HG02759 (cell line): Measurements from ENCODE around the gene NXNL1.
A peak's percentile ranks its signal among the peaks of the same experiment; 100 is the strongest.

Experiments
- ATAC-seq: cut with Tn5 transposase; IDR thresholded peaks from one replicate; pipeline ENCODE4 v1.9.1; 2021; ENCODE audit warnings: mild to moderate bottlenecking, moderate library complexity; ENCODE audit not compliant: unreplicated experiment

NXNL1 gene

DNA sequence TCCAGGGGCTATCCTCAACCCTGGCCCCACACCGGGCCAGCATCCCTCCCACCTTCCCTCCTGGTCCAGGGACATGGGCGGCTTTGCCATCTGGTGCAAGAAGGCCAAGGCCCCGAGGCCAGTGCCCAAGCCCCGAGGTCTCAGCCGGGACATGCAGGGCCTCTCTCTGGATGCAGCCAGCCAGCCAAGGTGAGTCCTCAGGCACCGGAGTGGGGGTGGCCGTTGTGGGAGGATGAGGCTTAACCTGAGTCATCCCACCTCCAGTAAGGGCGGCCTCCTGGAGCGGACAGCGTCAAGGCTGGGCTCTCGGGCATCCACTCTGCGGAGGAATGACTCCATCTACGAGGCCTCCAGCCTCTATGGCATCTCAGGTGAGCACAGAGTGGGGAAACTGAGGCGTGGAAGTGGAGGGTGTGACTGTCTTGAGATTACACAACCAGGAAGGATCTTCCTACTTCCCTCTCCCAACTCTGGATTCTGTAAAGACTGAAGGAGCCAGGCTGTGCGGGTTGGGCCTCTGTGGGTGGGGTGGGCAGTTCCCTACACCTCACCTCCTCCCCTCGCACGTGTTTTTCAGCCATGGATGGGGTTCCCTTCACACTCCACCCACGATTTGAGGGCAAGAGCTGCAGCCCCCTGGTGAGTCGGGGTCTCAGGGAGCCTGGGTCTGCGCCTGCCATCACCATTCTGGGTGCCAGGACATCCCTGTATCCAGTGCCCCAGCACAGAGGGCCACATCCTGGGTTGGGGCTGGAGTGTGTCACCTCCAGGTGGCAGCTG, 37.1 kb downstream of the NXNL1 start:
- no peak for ATAC-seq

DNA sequence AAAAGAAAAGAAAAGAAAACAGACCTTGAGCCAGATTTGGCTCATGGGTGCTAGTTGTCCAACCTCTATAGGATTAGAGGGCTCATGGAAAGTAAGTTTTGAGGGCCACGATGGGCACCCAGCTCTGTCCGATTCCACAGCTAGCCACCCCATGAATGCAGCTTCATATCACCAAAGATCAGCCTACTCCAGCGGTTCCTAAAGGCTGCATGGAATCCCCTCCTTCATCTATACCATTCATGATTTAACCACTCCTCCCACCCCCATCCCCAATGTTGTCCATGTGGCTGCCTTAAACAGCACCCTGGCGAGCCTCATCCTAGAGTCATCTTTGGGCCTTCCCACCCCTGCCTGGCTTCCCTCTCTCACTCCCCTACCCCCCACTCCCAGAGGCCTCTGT, 38.8 kb downstream of the NXNL1 start:
- no peak for ATAC-seq

DNA sequence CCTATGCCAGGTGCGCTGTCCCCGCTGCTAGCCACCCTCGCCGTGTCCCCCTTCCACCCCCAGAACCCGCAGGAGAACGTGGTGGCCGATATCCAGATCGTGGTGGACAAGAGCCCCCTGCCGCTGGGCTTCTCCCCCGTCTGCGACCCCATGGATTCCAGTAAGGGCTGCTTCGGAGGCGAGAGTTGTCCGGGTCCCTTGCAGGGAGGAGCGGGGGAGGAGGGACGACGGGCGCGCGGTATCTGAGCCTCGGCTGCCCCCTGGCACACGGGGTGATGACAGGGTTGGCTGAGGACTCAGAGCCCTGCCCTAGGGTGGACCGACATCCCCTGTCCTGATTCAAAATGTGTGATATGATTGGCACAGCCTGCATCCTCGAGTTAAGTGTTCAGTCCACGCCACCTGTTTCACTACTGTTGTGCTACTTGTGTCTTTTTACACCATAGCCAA, 40.2 kb downstream of the NXNL1 start:
- no peak for ATAC-seq

DNA sequence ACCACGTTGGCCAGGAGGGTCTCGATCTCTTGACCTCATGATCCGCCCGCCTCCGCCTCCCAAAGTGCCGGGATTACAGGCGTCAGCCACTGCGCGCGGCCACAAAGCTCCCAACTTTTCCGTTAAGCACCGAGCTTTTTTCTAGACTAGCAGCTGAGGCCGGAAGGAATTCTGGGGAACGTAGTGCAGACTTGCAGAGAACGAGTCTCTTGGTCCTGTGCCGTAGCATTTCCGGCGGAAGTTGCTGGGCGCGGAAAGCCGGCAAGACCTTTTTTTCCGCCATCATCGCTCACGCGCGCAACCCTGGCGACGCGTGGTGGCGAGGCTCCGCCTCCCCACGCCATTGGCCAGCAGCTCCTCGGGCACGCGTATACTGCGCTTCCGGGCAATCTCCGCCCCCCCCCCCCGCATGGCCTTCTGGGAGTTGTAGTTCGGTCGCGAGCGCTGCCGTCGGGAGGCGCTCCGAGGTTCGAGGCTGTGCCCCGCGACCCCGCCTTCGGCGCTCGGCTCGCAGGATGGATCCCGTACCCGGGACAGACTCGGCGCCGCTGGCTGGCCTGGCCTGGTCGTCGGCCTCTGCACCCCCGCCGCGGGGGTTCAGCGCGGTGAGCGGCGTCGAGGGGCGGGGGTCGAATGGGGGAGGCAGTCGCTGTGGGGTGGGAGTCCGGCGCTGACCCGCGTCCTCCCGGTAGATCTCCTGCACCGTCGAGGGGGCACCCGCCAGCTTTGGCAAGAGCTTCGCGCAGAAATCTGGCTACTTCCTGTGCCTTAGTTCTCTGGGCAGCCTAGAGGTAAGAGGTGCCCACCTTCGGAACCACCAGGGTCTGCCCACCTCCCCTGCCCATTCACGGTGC, 40.9 kb downstream of the NXNL1 start, which contains the start of gene MVB12A:
Gene MVB12A, plus strand, starts transcription at position 427 of the 854 bp plus-strand sequence. Its CDS starts 89 bp downstream, at position 516.
- ATAC-seq = peak; percentile 90

DNA sequence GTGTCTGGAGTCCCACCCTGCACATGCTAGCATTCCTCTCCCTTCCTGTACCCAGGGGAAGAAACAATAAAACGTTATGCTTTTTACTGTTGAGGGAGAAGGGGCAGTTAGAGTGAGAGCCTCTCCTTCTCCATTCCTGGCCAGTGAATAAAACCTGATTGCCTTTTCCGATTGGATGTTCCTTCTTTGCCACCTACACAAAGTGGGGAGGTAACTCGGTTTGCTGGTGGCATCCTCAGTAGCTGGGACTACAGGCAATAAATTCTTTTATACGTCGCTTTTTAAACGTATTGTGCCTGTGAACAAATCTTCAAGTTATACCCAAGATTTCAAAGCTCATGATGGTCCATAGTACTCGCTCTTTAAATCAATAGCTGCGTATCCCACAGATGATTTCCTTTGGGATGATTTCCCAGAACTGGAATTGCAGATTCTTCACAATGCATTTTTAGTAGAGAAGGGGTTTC, 41.5 kb downstream of the NXNL1 start:
- no peak for ATAC-seq

DNA sequence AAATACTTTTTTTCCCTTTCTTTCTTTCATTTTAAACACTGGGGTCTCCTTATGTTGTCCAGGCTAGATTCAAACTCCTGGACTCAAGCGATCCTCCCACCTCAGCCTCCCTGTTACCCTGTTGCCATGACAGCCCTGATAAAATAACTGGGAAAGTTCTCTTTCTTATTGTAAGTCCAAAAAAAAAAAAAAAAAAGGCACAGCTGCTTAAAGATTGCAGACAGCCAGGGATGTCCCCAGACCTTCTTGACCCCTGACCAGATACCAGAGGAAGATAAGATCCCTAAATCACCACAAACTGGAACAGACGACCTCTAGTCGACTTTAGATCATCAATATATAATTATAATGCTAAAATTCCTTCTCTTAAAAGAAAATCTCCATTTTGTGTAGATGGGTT, 42.0 kb downstream of the NXNL1 start:
- no peak for ATAC-seq

DNA sequence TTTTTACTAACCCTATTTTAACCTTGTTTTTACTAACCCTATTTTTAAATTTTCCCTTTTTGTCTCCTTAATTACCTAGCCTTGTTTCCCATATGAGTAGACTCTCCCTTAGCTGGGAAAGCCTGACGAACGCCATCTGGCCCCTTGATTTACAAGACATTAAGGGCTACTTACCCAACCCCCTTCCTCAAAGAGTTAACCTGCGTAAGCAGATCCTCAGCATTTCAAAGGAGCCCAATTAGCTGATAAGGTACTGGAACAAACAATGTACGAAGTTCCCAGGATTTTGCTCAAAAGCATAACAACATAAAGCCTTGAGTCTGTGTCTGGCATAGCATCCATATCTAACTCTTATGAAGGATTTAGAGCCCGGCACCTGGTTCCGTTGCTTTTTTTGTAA, 45.6 kb downstream of the NXNL1 start:
- ATAC-seq = no peak

DNA sequence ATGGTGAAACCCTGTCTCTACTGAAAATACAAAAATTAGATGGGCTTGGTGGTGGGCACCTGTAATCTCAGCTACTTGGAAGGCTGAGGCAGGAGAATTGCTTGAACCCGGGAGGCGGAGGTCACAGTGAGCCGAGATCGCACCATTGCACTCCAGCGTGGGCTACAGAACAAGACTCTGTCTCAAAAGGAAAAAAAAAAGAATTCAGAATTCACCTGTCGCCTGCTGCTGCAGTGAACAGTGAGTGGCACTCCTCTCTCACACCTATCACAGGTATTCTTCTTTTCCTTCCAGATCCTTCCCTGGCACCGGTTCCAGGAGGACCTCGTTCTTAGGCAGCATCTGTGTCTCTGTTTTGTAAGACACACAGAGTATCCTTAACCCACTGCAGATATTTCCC, 46.6 kb downstream of the NXNL1 start:
- no peak for ATAC-seq

DNA sequence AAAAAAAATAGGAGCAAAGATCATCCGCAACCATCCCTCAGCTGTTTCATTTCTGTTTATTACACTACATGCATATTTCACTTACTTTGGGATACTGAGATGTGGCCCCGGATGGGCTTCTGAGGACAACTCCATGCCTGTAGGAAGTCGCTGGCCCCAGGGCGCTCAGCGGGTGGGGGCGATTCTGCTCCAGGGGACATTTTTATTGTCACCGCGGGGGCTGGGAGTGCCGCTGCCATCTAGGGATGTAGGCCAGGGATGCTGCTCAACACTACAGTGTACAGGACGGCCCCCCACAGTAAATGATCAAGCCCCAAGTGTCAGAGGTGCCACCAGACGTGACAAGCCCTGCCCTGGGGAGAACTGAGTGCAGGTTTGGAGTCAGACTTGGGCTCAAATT, 48.9 kb downstream of the NXNL1 start:
- ATAC-seq = no peak

DNA sequence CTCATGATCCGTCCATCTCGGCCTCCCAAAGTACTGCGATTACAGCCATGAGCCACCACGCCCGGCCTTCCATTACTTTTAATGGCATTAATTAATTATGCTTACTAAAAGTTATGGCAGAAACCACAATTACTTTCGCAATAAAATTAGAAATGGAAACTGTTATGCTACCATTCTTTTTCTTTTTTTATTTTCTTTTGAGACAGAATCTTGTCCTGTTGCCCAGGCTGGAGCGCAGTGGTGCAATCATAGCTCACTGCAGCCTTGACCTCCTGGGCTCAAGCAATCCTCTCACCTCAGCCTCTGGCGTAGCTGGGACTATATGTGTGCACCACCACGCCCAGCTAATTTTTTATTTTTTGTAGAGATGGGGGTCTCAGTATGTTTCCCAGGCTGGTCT, 50.7 kb downstream of the NXNL1 start:
- no peak for ATAC-seq

DNA sequence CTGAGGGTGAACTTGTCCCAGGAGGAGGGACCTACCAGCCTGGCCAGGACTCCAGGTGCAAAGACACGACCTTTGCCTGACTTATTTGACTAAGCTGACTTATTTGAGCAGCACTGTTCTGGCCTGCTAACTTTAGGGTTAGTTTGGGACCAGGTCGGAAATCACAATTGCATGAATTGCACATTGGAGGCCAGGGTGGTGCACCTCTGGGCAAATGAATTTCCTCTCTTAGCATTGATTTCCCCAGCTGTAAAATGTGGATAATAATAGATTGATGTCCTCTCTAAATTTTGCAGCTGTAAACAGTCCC, 53.9 kb downstream of the NXNL1 start:
- no peak for ATAC-seq

DNA sequence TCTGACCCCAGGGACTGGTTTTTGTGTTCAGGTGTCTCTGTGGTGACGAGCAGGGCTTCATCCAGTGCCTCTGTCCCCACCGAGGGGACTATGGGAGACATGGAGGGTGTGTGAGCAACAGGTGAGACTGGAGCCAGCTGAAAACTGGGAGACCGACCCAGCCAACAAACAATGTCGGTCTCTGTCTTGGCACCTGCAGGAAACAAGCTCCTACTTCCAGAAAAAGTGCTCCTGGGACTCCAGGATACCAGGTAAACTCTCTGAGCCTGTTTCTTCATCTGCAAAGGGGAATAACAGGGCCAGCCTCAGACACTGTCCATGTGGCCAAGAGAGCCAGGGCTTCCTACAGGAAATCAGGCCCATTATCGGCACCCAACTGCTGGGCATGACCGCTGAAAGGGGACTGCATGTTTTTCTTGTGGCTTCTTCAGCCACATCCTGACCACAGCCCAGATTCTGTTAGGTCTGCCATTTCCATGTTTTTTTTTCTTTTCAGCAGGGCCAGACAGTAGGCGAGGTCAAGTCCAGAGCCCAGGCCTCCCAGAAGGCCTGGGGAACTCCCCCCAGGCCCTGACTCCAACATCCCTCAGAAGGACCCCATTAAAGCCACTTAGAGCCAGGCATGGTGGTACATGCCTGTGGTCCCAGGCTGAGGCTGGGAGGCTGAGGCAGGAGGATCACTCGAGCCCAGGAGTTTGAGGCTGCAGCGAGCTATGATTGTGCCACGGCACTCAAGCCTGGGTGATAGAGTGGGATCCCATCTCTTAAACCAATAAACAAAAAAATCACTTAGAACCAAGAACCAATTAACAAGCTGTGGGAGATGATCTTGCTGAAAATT, 54.5 kb downstream of the NXNL1 start:
- ATAC-seq = peak; percentile 41
